CD4-positive, alpha-beta T cell treated with Interferon alpha-2 for 1 hour (primary cell): ENCODE results near the gene CYP26A1.
A peak's percentile ranks its signal among the peaks of the same experiment; 100 is the strongest.

Experiments
- DNase-seq, 2 donors: peaks; one replicate each; pipeline ENCODE4 v3.0.0-alpha.2; 2020 to 2022

CYP26A1 gene

DNA sequence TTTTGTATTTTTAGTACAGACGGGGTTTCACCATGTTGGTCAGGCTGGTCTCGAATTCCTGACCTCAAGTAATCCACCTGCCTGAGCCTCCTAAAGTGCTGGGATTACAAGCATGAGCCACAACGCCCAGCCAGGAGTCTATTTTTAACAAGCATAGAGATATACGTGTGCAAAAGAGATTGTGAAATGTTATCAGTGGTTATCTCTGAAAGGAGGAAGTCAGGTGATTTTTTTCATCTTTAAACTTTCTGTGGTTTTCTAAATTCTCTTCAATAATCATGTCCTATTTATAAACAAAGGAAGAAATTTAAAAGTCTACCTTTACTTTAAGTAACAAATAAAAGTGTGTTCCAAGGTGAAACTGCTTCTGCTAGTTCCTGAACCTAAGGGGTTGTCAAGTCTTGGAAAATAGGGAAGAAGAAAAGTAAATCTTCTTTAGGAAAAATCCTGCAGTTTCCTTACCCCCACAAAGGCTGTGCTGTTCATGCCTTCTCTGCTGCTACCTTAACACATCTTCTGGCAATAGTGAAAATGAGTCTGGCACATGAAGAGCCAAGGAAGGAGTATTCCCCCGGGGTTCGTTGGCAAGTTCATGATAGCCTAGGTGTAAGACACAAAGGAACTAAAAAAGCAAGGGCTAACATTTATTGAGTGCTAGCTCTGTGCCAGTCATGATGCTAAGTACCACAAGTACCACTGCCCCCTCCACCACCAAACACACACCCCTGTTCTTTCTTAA lies 51.1 kb downstream of the CYP26A1 start:
- DNase-seq: peak in 1 of 2 donors; percentile 41

DNA sequence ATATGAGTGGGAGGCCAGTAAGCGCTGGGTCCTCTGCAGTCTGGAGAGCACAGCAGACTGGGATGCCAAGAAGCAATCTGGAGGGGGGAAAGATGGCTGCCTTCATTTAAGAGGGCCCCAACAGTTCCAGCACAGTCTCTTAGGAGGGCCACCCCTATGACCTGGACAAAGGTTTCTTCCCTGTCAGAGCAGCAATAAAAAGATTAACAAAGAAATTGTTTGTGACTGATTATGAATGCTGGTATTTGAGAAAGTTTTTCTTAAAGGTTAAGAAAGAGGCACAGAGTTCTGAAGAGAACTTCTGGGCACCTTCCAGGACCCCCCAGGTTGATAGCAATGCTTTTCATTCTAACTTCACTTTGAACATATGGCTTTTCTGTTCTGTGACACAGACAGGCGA lies 52.3 kb downstream of the CYP26A1 start:
- DNase-seq: no peak

GRCh38 chr10:93126483-93127052 lies 52.9 kb downstream of the CYP26A1 start:
- no peak for DNase-seq
